Sigmoid colon (tissue), 7 donors: ENCODE results near the gene B4GALT3. TPM values are rescaled to one million over a fixed set of nuclear protein-coding genes. Genes with fewer than 3 reads are reported as not detected.
A peak's percentile ranks its signal among the peaks of the same experiment; 100 is the strongest.

Source experiments
- DNase-seq: peaks from one replicate; pipeline ENCODE4 v3.0.0-alpha.2; 2019
- H3K27ac ChIP-seq, 4 donors: fragments of 200-600 bp; sonication (generic); one replicate each; pipeline ENCODE4 v1.5.1; 2016 to 2019; ENCODE audit warnings: mild to moderate bottlenecking in 1 of 4
- H3K27me3 ChIP-seq, 3 donors: fragments of 200-600 bp; sonication (generic); one replicate each; pipeline ENCODE4 v1.5.1; 2019; ENCODE audit warnings: mild to moderate bottlenecking in 1 of 3
- H3K36me3 ChIP-seq, 4 donors: fragments of 200-600 bp; sonication (generic); one replicate each; pipeline ENCODE4 v1.5.1; 2016 to 2019
- H3K4me1 ChIP-seq, 4 donors: fragments of 200-600 bp; sonication (generic); one replicate each; pipeline ENCODE4 v1.5.1; 2017 to 2019
- H3K4me3 ChIP-seq, 4 donors: fragments of 200-600 bp; sonication (generic); one replicate each; pipeline ENCODE4 v1.5.1; 2017 to 2019; ENCODE audit warnings: mild to moderate bottlenecking in 2 of 4, moderate library complexity in 1 of 4
- H3K9me3 ChIP-seq, 4 donors: fragments of 200-600 bp in 3 of 4; sonication (generic) in 3 of 4; one replicate each; pipeline versions ENCODE4 v1.5.1 to v1.6.1; 2013 to 2019
- EP300 ChIP-seq, 4 donors: sonication (generic); formaldehyde crosslinking; IDR thresholded peaks; one replicate each; pipeline ENCODE4 v1.6.1; 2017; ENCODE audit warnings: antibody characterized with exemption in 4 of 4
- POLR2A ChIP-seq, 2 donors: fragments of 450-650 bp; IDR thresholded peaks; one replicate each; pipeline ENCODE4 v1.6.1; 2016; ENCODE audit warnings: antibody characterized with exemption in 2 of 2, mild to moderate bottlenecking in 2 of 2, moderate library complexity in 2 of 2
- POLR2AphosphoS5 ChIP-seq, 4 donors: sonication (generic); formaldehyde crosslinking; IDR thresholded peaks; one replicate each; pipeline ENCODE4 v1.6.1; 2017; ENCODE audit warnings: antibody characterized with exemption in 4 of 4
- WGBS, 2 donors: extraction: QIAGEN DNeasy Blood & Tissue Kit; methylation state at CpG; one replicate each; pipeline ENCODE4 v1.1.7; 2013; 5-methylcytosine and 5-hydroxymethylcytosine counted together
- intact Hi-C: fragments of 100-400 bp; cut with DNase I; formaldehyde crosslinking; loops from one replicate; pipeline ENCODE4 v1.15.1; 2023
- polyA plus RNA-seq, 3 donors: library from polyadenylated mRNA; stranded (reverse); fragments of 200-250 nt; gene quantifications; one replicate each; pipeline ENCODE4 v1.2.3, GENCODE V29; 2013
- total RNA-seq, 4 donors: library from RNA; depleted of rRNA; stranded (reverse); fragments of >200 nt; gene quantifications; one replicate each; pipeline ENCODE4 v1.1.0, GENCODE V29; 2016
- TF ChIP-seq, protein P1 (sequence below), 4 experiments: fragments of 450-650 bp in 3 of 4; fragments of 200-600 bp in 1 of 4; IDR thresholded peaks; one replicate each; pipeline ENCODE4 v1.5.1; 2016 to 2019; ENCODE audit warnings: antibody characterized with exemption in 4 of 4, mild to moderate bottlenecking in 3 of 4, moderate library complexity in 2 of 4
- donor health status: healthy with polysubstance abuse.
- donor health status: Bipolar disorder and iron deficiency.
- donor health status: healthy.

The B4GALT3 gene
- total and polyA plus RNA-seq, 7 donors = 10.7 to 33.4 (median 16.8) TPM

DNA sequence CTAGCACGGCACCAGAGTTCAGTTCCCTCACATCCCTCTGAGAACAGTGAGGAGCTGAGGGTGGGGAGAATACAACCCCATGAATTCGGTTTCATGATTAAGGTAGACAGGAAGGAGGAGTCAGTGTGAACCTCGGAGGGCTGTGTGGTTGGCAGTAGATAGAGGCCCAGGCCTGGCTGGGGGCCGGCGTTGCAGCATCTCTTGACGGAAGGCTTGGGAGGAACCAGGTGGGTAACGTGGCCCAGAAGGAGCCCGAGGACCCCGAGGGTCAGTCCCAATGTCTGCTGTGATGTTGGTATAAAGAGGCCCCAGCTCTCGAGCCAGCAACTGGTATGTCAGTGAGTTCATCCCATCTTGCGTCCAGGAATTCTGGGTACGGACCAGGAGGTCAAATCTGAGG, 5.6 kb downstream of the B4GALT3 start:
- 86 to 92% methylated on average over 12 of the region's 12 CpGs for WGBS, 2 donors
- no peaks in the 10 kb centered on the region for H3K9me3 ChIP-seq
- TF ChIP-seq POLR2AphosphoS5 (IDR thresholded peaks at IDR 0.05) (no peak), EP300 (IDR thresholded peaks at IDR 0.05) (no peak), POLR2A (IDR thresholded peaks at IDR 0.05) (no peak)
- TF ChIP-seq, protein P1, sequence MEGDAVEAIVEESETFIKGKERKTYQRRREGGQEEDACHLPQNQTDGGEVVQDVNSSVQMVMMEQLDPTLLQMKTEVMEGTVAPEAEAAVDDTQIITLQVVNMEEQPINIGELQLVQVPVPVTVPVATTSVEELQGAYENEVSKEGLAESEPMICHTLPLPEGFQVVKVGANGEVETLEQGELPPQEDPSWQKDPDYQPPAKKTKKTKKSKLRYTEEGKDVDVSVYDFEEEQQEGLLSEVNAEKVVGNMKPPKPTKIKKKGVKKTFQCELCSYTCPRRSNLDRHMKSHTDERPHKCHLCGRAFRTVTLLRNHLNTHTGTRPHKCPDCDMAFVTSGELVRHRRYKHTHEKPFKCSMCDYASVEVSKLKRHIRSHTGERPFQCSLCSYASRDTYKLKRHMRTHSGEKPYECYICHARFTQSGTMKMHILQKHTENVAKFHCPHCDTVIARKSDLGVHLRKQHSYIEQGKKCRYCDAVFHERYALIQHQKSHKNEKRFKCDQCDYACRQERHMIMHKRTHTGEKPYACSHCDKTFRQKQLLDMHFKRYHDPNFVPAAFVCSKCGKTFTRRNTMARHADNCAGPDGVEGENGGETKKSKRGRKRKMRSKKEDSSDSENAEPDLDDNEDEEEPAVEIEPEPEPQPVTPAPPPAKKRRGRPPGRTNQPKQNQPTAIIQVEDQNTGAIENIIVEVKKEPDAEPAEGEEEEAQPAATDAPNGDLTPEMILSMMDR (IDR thresholded peaks at IDR 0.05) = no peak
- H3K36me3 ChIP-seq = peaks cover 28 to 76% (median 39%) of the 10 kb centered on the region in 4 donors
- intact Hi-C loops = no loop called here
- no peak for DNase-seq
- peaks cover 0 to 43% (median 33%) of the 10 kb centered on the region in 4 donors for H3K4me1 ChIP-seq
- peak overlapping the region in 3 of 4 donors; percentile 6 to 51 (median 51) for H3K27ac ChIP-seq
- no peak overlapping the region for H3K4me3 ChIP-seq
- H3K27me3 ChIP-seq = no peaks in the 10 kb centered on the region

DNA sequence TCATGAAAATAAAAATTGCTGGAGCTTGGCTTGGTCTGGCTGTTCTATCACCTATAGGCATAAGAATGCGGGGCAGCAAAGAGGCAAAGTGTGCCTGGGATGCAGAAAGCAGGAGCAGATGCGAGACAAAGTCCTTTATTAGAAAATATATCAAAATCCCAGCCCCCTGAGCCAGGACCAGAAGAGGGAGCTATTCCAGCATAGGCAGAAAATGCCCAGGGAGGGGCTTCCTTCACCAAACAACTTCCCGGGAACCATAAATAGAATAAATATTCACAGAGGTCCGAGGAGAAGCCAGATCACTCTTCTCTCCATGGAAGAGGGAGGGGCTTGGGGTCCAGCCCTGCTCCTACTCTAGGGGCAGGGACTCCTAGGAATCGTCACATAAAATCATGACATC, 6.1 kb downstream of the B4GALT3 start:
- DNase-seq = no peak
- no peak overlapping the region for H3K4me3 ChIP-seq
- H3K9me3 ChIP-seq = no peaks in the 10 kb centered on the region
- TF ChIP-seq EP300 (IDR thresholded peaks at IDR 0.05) (no peak), POLR2A (IDR thresholded peaks at IDR 0.05) (no peak), POLR2AphosphoS5 (IDR thresholded peaks at IDR 0.05) (no peak)
- TF ChIP-seq, protein P1 (IDR thresholded peaks at IDR 0.05) = no peak
- intact Hi-C loops = no loop called here
- no peaks in the 10 kb centered on the region for H3K27me3 ChIP-seq
- H3K4me1 ChIP-seq = peaks cover 0 to 41% (median 29%) of the 10 kb centered on the region in 4 donors
- H3K36me3 ChIP-seq = peaks cover 28 to 76% (median 39%) of the 10 kb centered on the region in 4 donors
- H3K27ac ChIP-seq = peak overlapping the region in 3 of 4 donors; percentile 6 to 51 (median 51)
- 58 to 72% methylated on average over 5 of the region's 5 CpGs for WGBS, 2 donors

DNA sequence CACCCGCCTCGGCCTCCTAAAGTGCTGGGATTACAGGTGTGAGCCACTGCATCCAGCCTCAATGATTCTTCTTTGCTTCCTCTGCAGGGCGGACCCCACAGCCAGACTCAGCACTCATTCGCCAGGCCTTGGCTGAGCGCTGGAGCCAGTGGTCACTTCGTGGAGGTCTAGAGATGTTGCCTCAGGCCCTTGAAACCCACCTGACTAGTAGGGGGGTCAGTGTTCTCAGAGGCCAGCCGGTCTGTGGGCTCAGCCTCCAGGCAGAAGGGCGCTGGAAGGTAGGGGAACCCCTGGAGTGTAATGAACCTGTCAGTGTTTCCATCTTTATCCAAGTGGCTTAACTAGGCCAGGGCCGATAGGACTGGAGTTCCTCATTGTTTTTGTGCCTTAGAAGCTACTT, 8.4 kb downstream of the B4GALT3 start:
- Histone ChIP-seq H3K27ac (no peak overlapping the region), H3K36me3 (peaks cover 22 to 67% (median 39%) of the 10 kb centered on the region in 4 donors), H3K4me3 (no peak overlapping the region), H3K27me3 (no peaks in the 10 kb centered on the region), H3K4me1 (peaks cover 0 to 44% (median 31%) of the 10 kb centered on the region in 4 donors), H3K9me3 (no peaks in the 10 kb centered on the region)
- intact Hi-C loops = no loop called here
- no peak for DNase-seq
- WGBS, 2 donors = 94 to 96% methylated on average over 9 of the region's 9 CpGs
- no peak for TF ChIP-seq EP300 (IDR thresholded peaks at IDR 0.05)
- TF ChIP-seq POLR2A (IDR thresholded peaks at IDR 0.05) = no peak
- TF ChIP-seq, protein P1 (IDR thresholded peaks at IDR 0.05) = no peak
- no peak for TF ChIP-seq POLR2AphosphoS5 (IDR thresholded peaks at IDR 0.05)

DNA sequence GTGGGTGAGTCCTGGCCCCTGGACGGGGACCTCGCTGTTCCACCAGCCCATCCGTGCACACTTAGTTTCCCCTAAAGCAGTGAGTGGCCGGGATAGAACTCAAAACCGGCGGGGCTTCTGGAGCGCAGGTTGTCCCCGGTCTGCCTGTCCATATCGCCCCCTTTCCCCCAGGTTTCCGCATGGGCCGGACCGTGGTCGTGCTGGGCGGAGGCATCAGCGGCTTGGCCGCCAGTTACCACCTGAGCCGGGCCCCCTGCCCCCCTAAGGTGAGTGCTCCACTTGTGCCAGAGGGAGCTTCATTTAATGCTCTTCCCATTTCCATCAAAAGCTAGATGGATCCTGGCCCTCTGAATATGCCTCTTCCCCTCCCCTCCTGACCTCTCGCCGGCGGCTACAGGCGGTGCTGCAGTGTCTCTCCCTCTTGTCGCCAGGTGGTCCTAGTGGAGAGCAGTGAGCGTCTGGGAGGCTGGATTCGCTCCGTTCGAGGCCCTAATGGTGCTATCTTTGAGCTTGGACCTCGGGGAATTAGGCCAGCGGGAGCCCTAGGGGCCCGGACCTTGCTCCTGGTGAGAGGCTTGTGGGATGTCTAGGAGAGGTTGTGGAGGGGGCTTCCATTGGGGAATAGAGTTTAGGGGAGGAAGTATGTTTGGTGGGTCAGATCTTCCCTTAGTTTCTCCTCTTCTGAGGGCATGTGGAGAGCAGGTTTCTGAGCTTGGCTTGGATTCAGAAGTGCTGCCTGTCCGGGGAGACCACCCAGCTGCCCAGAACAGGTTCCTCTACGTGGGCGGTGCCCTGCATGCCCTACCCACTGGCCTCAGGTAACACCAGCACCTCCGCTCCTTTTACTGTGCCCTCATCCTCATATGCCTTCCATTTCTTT, 10.4 kb downstream of the B4GALT3 start:
- Histone ChIP-seq H3K4me1 (peaks cover 0 to 31% (median 24%) of the 10 kb centered on the region in 4 donors), H3K36me3 (peaks cover 10 to 66% (median 32%) of the 10 kb centered on the region in 4 donors)
- 5 to 8% methylated on average over 33 of the region's 33 CpGs for WGBS, 2 donors

More for the DNA sequence above, 10.4 kb downstream of the B4GALT3 start:
- no peaks in the 10 kb centered on the region for H3K27me3 ChIP-seq
- intact Hi-C loops = loop anchor here (1.0 kb wide), 1 partner anchor 10 kb away; the partner anchor contains the start of gene B4GALT3
- no peak for DNase-seq
- TF ChIP-seq POLR2AphosphoS5 (IDR thresholded peaks at IDR 0.05) (no peak), EP300 (IDR thresholded peaks at IDR 0.05) (no peak), POLR2A (IDR thresholded peaks at IDR 0.05) (no peak)
- TF ChIP-seq, protein P1 (IDR thresholded peaks at IDR 0.05) = no peak
- peak overlapping the region; percentile 53 to 83 (median 78) for H3K4me3 ChIP-seq
- peak overlapping the region; percentile 82 to 89 (median 86) for H3K27ac ChIP-seq
- H3K9me3 ChIP-seq = no peaks in the 10 kb centered on the region
